HG02678 (cell line): Measurements from ENCODE around the gene MYBPC3.

ENCODE experiments used
- ATAC-seq: cut with Tn5 transposase; IDR thresholded peaks from one replicate; pipeline ENCODE4 v1.9.1; 2021; ENCODE audit warnings: mild to moderate bottlenecking, moderate library complexity; ENCODE audit not compliant: unreplicated experiment

The MYBPC3 gene

DNA sequence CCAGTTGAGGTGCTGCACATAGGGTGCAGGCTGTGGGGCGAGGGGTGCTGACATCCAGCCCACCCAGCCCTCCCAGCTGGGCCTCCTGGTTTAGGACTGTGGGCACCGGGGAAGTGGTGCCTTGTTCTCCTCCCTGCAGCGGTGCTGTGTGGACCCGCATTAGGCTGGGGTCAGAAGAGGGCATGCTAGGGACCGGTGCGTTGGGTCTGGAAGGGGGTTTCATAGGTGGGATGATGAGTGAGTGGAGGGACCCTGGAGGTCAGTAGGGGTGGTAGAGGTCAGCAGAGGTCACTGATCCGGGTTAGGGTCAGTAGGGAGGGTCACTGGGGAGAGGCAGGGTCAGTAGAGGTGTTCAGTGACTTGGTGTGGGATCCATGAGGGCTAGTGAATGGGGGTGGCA lies 6.7 kb upstream of the MYBPC3 start:
- ATAC-seq, result no peak

DNA sequence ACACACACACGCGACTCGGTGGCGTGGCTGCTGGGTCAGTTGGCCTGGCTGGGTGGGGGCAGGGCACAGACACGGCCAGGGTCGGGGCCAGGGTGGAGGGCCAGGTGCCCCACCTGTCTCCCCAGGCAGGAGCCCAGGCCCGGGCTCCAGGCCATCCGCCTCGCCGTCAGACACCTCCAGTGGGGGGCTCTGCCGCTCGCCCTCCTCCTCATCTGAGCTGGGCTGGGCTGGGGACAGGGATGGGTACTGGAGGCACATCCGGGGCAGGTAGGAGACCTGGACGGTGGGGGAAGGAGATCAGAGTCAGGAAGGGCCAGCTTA lies 6.2 kb upstream of the MYBPC3 start:
- no peak for ATAC-seq

DNA sequence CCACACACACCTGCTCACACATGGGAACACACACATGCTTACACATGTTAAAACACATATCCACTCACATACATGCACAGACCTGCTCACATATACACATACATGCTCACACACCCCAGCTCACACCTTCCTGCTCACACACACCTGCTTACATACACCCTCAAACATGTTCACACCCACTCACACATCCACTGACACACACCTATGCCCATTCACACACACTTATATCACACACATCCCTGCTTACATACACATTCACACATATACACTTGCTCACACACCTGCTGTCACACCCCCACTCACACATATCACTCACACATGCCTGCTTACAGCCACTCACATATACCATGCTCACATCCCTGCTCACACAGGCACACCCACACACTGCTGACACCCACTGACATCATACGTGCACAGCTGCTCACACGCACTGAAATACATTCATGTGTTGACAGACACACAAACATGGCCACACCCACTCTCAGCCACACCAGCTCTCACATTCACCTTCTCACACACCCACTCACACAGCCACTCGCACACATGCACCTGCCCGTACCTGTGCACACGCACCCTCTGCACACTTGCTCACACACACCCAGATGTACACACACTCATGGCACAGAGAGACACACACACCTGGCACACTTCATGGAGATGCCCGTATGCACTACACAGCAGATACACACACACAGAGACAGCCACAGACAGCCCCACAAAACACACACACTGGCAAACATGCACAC lies 5.7 kb upstream of the MYBPC3 start:
- no peak for ATAC-seq

DNA sequence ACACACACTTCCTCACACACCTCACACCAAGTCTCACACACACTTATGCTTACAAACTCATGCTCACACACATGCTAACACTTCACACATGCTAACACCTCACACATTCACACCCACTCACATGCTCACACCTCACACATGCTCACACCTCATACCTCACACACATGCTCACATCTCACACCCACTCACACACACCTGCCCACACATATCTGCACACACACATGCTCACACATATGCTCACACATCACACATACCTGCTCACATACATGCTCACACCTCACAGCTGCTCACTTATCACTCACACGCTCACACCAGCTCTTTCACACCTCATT lies 4.5 kb upstream of the MYBPC3 start:
- ATAC-seq, result no peak

DNA sequence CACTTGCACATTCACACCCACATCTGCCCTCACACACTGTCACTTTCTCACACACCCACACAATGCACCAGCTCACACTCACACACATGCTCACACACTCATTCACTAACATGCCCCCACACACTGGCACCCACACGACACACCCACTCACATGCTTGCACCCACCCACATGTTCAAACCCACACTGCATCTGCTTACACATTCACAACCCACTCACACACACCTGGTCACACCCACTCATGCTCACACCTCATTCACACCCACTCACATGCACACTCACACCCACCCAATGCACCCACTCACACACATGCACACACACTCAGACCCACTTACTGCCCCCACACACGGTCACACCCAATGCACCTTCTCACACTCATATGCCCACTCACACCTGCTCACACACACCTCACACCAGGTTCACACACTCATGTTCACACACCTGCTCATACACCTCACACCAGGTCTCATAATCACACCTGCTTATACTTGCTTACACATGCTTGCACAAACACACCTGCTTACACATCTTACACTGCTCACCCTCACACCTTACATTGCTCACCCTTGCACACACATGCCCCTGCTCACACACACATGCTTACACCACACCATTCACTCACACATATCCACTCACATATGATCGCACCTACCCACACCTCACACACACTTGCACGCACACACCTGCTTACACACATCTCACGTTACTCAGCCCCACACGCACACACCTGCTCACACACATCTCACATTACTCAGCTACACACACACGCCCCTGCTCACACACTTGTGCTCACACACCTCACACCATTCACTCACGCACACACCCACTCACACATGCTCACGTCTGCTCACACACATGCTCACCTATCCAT lies 3.9 kb upstream of the MYBPC3 start:
- ATAC-seq, result no peak

DNA sequence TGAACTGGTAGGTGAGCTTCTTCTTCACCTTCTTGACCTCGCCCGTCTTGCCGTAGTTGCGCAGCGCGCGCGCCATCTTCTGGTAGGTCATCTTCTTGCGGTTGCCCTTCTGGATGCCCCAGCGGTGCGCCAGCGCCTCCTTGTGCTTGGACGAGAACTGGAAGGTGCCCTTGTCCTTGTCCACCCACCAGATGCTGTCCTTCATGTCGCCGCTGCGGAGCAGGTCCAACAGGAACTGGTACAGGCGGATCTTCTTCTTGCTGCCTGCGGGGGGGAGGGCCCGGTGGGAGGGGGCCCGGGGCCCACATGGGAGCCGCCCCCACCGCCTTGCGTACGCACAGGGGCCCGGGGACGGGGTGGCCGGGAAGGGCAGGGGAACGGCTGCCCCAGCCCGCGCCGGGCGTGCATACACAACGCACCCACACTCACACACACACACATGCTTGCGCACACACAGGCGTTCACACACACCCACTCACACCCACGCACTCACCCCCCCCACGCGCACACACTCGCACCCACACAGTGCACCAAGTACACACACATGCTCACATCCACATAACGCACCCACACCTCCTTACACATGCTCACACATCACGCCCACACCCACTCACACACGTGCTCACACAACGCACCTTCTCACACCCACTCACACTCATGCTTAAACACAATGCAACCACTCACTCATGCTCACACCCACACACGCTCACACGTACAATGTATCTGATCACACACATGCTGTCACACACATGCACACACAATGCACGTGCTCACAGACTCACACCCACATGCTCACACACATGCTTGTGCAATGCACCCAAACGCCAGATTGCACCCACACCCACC lies 3.0 kb upstream of the MYBPC3 start:
- ATAC-seq, result no peak

DNA sequence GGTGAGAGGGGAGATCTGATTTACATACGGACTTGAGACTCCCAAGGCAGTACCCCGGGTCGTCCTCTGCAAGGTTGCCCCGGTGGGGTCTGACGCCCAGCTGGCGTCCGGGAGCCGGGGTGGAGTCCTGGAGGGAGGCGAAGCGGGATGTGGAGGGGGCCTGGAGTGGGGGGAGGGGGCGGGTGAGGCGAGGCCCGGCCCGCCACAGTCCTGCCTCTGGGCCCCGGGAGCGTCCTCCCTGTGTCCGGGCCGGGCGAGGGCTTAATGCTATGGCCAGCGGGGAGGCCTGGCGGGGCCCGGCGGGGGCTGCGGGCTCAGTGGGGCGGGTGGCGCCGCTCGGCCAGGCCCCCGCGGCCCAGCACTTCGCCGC lies 2.4 kb upstream of the MYBPC3 start:
- no peak for ATAC-seq

DNA sequence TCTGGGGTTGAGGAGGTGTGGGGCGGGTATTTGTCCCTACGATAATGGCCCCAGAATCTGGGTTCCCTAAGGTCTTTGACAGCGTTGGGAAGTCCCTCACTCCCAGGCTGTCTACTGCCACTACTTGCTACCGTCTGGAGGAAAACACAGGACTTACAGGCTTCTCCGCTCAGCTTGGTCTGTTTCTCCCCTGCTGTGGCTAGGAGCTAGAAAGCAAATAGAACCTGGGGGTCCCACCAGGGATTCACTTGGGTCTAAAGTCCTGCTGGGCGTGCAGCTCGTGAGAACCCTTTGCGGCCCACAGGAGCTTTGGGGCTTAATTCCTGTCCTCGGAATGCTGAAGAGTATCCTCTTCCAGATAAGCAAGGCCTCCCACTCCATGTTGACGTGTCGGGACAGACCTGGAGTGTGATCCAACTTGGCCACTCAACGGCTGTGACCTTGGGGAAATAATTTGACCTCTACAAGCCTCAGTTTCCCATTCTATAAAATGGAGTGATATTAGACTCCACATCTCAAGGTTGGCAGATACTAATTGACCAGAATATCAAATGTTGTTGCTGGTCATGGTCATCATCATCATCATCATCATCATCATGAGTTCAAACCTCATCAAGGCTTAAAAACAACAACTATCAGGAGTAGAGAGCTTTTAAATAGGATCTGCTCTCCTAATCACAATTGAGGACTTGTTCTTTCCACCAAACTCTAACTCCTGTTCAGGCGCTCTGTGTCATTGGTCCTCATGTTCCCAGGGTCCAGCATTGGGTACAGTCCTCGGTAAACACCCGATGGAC lies 1.7 kb upstream of the MYBPC3 start:
- ATAC-seq, result no peak

DNA sequence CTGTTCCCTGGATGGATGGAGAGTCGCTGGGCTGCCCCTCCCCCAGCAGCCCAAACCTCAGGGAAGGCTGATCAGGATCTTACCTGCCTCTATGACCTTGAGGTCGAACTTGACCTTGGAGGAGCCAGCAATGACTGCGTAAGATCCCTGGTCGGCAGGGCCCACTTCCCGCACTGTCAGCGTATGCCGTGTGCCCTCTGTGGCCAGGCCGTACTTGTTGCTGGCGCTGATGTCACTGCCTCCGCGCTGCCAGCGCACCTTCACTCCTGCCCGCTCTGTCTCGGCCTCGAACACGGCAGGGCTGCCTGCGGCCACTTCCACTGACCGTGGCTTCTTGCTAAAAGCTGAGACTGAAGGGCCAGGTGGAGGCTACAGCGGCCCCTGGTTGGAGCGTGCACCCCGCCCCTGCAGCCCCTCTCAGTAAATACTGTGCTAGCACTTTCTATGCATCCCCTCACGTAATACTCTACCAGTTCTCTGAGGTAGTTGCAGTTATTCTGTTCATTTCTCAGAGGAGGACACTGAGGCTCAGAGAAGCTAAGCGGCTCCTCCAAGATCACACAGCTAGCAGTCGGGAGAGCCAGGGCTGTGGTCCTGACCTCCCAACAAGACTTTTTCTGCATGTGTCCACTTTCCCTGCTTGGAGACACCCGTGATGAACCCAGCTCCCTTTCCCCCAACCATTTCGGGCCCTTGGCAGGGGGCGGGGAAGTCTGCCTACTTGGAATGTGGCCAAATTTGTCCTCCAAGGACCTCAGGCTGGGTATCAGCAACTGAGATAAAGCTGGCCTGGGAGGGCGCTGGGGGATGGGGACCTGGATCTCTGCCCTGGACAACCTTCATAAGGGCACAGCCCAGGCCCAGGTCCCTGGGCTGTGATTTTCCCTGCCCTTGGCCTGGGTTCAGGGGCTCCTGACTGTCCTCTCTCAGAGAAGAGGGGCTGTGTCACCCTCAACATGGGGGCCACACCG lies 1.1 kb downstream of the MYBPC3 start:
- ATAC-seq, result no peak

DNA sequence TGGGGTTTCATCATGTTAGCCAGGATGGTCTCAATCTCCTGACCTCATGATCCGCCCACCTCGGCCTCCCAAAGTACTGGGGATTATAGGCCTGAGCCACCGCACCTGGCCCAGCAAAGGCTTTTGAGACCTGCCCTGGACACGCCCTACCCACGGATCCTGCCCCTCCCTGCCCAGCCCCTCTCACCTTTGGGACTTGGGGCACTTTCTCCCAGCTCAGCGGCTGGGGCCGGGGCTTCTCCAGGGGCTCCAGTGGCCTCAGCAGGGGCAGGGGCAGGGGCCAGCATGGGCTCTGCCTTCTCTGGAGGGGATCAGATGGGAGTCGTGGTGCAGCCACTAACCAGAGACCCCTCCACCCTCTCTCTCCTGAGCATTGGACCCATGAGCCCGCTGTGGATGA lies 2.2 kb downstream of the MYBPC3 start:
- ATAC-seq, result no peak

DNA sequence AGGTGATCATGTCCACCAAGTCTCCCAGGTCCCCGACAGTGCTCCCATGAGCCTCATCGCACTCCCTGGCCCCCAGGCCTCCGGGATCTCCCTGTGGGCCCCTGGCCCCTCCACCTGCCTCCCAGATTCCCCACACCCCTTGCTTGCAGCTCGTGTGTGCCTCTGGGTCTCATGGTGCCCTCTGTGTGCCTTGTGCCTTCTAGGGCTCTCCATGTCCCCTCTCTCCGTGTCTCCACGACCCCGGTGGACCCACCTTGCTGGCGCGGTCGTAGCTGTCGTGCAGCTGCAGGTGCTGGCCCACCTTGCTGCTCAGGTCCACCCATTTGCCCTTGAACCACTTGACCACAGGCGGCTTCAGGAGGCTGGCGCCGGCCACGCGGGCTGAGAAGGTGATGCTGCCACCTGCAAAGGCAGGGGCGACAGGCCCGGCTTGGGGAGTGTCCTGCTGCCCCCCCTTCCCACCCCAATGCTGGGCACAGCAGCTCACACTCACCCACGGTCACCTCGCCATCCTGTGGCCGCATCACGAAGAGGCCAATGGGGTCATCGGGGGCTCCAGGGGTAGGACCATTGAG lies 2.9 kb downstream of the MYBPC3 start:
- no peak for ATAC-seq

DNA sequence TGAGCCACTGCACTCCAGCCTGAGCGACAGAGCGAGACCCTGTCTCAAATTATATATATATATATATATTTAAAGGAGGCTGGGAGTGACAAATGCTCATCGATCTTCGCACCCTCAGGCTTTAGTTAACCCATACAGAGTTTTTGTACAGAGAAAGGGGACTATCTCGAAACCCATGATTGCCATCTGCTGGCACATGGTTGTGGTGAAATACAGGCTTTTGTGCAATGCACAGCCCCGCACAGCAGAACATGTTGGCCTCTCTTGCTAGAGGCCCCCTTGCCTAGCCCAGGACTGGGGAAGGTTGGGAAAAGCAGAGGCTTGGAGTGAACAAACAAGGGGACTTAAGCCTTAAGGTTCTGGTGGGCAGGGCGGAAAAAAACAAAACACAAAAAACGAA lies 3.6 kb downstream of the MYBPC3 start:
- ATAC-seq, result no peak

DNA sequence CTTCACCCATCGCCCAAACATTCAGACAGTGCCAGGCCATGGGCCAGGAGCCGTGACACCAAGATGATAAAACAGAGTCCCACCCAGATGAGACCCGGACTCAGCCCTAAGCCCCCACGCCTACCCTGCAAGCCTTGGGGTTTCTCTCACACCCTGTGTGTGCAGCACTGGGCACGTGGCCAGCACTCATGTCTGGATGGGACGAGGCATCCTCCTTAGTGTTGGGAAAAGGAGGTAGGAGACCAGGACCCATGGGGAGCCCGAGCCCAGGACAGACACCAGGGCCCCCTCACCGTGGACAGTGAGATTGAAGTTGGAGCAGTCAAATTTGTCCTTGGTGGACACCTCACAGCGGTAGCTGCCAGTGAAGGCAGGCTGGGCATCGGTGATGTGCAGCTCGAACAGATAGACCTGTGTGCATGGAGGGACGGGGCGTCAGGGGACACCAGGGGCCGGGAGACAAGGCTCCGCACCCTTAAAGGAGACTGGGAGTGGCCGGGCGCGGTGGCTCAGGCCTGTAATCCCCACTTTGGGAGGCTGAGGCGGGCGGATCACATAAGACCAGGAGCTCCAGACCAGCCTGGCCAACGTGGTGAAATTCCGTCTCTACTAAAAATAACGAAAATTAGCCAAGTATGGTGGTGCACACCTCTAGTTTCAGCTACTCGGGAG lies 4.2 kb downstream of the MYBPC3 start:
- no peak for ATAC-seq

DNA sequence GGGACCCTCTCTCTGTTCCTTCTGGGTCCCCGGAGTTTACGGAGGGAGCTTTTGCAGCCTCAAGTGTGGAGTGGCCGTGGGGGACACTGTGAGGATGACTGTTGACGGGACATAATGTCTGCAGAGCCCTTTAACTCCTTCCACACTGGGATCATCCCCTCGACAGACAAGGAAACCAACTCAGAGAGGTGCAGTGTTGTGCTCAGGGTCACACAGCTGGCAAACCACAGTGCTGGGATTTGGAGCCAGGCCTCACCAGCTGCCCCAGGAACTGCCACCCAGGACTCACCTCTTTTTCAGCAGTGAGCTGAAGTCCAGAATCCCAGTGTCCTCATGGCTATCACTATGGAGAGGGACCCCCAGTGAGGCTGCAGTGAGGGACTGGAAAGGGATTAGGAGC lies 5.4 kb downstream of the MYBPC3 start:
- no peak for ATAC-seq

DNA sequence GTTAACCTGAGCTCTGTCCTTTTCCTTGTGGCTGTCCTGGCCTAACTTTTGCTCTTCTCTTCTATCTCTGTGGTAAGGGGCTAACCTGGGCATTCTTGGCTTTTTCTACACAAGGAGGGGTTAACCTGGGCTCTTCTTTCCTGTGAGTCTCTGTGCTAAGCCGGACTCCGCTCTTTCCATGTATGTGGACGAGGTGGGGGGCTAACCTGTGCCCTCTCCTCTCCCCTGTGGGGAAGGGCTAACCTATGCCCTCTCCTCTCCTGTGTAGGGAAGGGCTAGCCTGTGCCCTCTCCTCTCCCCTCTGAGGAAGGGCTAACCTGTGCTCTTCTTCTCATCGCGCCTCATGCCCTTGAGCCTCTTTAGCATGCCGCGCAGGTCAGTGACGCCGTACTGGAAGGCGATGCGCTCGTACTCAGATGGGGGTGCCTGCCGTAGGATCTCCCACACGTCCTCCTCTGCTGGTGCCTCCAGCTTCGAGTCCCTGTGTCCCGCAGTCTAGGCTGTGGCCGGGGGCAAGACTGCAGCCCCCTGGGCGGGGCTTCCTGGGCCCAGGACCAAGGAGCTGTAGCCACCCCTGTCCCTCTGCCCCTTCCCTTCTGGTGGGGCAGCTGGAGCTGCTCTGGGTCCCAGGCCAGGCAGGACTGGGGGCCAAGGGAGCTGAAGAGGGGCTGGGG lies 6.5 kb downstream of the MYBPC3 start:
- ATAC-seq, result no peak

DNA sequence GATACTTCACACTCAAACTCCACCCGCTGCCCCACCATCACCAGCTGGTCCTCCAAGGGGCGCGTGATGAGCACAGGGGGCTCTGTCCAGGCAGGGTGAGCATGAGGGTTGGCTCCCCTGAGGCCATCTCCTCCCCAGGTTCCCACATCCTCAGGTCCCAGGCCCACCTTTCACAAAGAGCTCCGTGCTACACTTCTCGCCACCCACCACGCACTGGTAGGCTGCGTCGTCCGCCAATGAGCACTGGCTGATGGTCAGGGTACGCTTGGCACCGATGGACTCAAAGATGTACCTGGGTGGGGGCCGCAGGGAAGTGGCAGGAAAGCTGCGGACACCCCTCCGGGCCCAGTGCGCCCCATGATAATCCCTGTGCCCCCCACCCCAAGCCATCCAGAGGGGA lies 9.6 kb downstream of the MYBPC3 start:
- ATAC-seq, result no peak

DNA sequence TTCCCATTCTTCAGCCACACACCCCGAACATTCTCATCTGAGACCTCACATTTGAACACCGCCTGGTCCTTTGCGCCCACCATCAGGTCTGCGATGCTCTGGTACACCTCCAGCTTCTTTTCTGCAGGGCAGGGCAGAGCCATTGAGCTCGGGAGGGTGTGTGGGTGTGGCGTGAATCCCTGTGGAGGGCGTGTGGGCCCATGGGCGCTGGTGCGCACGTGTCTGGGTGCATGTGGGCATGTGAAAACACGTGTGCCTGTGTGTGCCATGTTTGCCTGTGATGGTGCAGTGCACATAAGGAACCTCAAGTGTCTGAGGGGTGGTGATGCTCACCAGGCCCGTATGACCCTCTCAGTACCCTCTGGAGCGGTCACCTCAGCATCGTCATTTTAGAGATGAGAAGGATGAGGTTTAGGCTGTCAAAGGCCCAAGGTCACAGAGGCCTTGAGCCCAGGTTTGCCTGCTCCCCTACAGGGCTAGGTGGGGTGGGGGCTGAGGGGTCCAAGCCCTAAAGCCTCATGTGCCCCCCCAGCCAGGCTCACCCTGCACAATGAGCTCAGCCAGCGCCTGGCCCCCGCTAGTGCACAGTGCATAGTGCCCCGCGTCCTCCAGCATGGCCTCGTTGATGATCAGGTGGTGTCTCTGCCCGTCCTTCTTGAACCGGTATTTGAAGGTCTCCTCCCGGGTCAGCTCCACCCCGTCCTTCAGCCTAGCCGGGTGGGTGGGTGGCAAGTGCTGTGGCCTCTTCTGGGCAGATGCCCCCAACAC lies 10.3 kb downstream of the MYBPC3 start:
- ATAC-seq, result no peak
